HepG2 (cell line): ENCODE measurements around the gene SLC25A23. TPM values are rescaled to one million over a fixed set of nuclear protein-coding genes. Genes with fewer than 3 reads are reported as not detected.

Source experiments
- CBX1 ChIP-seq: IDR thresholded peaks from one replicate; pipeline ENCODE4 v1.6.1; 2016; ENCODE audit warnings: antibody characterized with exemption, low read depth
- GFI1 ChIP-seq: sonication (generic); formaldehyde crosslinking; IDR thresholded peaks from 2 replicates; pipeline ENCODE4 v1.5.0; 2020; ENCODE audit warnings: missing genetic modification reagents, mild to moderate bottlenecking, borderline replicate concordance
- MAFK ChIP-seq, 2 experiments: IDR thresholded peaks in 1 of 2; conservative IDR thresholded peaks in 1 of 2; 2 replicates each; pipeline ENCODE4 v1.6.1; 2011; ENCODE audit warnings: improper control_type of control experiment in 2 of 2, low read length in 2 of 2
- MED1 ChIP-seq: sonication (generic); formaldehyde crosslinking; IDR thresholded peaks from 2 replicates; pipeline ENCODE4 v1.4.0; 2020; ENCODE audit warnings: missing genetic modification reagents
- RBAK ChIP-seq: sonication (generic); formaldehyde crosslinking; IDR thresholded peaks from 2 replicates; pipeline ENCODE4 v1.5.1; 2020; ENCODE audit warnings: mild to moderate bottlenecking, missing genetic modification reagents
- WIZ ChIP-seq: sonication (generic); formaldehyde crosslinking; IDR thresholded peaks from 2 replicates; pipeline ENCODE4 v1.5.1; 2020; ENCODE audit warnings: mild to moderate bottlenecking, missing genetic modification reagents
- ZBTB7A ChIP-seq: sonication (generic); formaldehyde crosslinking; IDR thresholded peaks from 2 replicates; pipeline ENCODE4 v1.8.0; 2022; ENCODE audit warnings: mild to moderate bottlenecking, missing genetic modification reagents
- ZFP1 ChIP-seq: IDR thresholded peaks from 2 replicates; pipeline ENCODE4 v1.6.1; 2016
- ZFX ChIP-seq: sonication (generic); formaldehyde crosslinking; IDR thresholded peaks from 2 replicates; pipeline ENCODE4 v1.4.0; 2020; ENCODE audit warnings: mild to moderate bottlenecking, low read depth, missing genetic modification reagents, moderate library complexity
- ZNF773 ChIP-seq: sonication (generic); formaldehyde crosslinking; IDR thresholded peaks from 2 replicates; pipeline ENCODE4 v1.4.0; 2020; ENCODE audit warnings: missing genetic modification reagents, borderline replicate concordance
- ZNF777 ChIP-seq: sonication (generic); formaldehyde crosslinking; IDR thresholded peaks from 2 replicates; pipeline ENCODE4 v1.4.0; 2020; ENCODE audit warnings: missing genetic modification reagents
- ZNF816 ChIP-seq: sonication (generic); formaldehyde crosslinking; IDR thresholded peaks from 2 replicates; pipeline ENCODE4 v1.8.0; 2022; ENCODE audit warnings: missing genetic modification reagents, mild to moderate bottlenecking, borderline replicate concordance
- polyA plus RNA-seq, 8 experiments: library from polyadenylated mRNA; depleted of rRNA in 3 of 8; stranded (reverse) in 7 of 8; unstranded in 1 of 8; fragments of >200 nt; fragmentation: Illumina TruSeq in 4 of 8; extraction: Trizol in 4 of 8; gene quantifications; 2 replicates each; pipeline versions ENCODE4 v1.2.1 to v1.2.3, GENCODE V29; 2011 to 2016; ENCODE audit warnings: low read depth in 4 of 8, missing spikeins in 1 of 8, mixed read lengths in 1 of 8; ENCODE audit not compliant: insufficient read depth in 1 of 8
- total RNA-seq, 5 experiments: library from RNA; depleted of rRNA; stranded (reverse); fragments of >200 nt; fragmentation: Illumina TruSeq; extraction: Trizol; gene quantifications; 2 replicates each; pipeline ENCODE4 v1.2.3, GENCODE V29; 2016; ENCODE audit warnings: low read depth in 1 of 5
- TF ChIP-seq, protein P1 (sequence below): sonication (generic); formaldehyde crosslinking; IDR thresholded peaks from 2 replicates; pipeline ENCODE4 v1.4.0; 2020; ENCODE audit warnings: missing genetic modification reagents
- TF ChIP-seq, protein P2 (sequence below): sonication (generic); formaldehyde crosslinking; IDR thresholded peaks from 2 replicates; pipeline ENCODE4; 2020; ENCODE audit warnings: missing genetic modification reagents, mild to moderate bottlenecking, borderline replicate concordance
- TF ChIP-seq, protein P3 (sequence below): sonication (generic); formaldehyde crosslinking; IDR thresholded peaks from 2 replicates; pipeline ENCODE4 v1.8.0; 2022; ENCODE audit warnings: missing genetic modification reagents, low read depth, mild to moderate bottlenecking, borderline replicate concordance
- TF ChIP-seq, protein P4 (sequence below): sonication (generic); formaldehyde crosslinking; IDR thresholded peaks from 2 replicates; pipeline ENCODE4 v1.4.0; 2020; ENCODE audit warnings: missing genetic modification reagents
- TF ChIP-seq, protein P5 (sequence below): sonication (generic); formaldehyde crosslinking; IDR thresholded peaks from 2 replicates; pipeline ENCODE4 v1.4.0; 2020; ENCODE audit warnings: missing genetic modification reagents, borderline replicate concordance

Gene SLC25A23
- total and polyA plus RNA-seq, 2 of the 13 experiments (the other 11 are each of a cell fraction or from before 2014, with no cell fraction given) = 12.4 to 15.2 TPM

DNA sequence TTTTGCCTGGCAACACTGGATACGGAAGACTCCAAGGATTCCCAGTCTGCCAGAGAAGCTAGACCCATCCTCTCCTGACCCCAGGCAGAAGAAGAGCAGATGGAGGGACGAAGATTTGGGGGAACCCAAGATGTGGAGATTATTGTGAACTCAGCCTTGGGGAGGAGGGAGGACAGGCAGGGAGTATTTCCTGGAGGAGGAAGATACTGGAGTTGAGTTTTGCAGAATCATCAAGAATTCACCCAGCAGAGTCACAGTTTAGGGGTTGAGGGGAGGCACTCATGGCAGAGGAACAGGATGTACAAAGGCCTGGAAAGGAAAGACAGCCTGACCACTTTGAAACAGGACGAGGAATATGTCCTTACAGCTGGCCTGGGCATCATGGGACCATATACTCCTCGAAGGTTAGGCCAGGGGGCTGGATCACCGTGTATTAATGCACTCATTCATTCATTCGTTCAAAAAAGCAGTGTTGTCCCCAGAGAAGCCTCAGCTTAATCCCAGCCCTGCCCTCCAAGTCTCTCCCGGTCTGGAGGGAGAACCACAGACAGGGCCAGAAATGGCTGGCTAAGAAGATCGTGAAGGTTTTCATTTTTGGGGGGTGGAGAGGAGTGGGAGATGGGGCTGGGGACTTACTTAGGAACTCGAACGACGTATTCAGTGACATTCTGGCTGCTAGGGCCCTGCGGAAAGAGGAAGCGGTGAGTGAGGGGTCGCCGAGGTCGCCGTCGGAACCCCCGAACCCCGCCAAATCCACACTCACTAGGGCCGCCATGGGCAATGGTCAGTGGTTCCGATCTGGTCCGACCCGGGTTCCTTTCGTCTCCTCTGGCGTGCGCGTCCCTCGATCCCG is 67.1 kb downstream of the SLC25A23 start (continued):
- TF ChIP-seq WIZ (CRISPR knock-in tag) (0 out of 2 replicates have a peak, but pooled peaks have one; percentile 12), ZFP1 (no peak), ZNF816 (CRISPR knock-in tag) (peak; percentile 50; the same call in 1 of the 2 replicates), ZNF777 (CRISPR knock-in tag) (0 out of 2 replicates have a peak, but pooled peaks have one; percentile 59), ZFX (CRISPR knock-in tag) (no peak), GFI1 (CRISPR knock-in tag) (no peak), ZNF773 (CRISPR knock-in tag) (0 out of 2 replicates have a peak, but pooled peaks have one; percentile 29), MED1 (CRISPR knock-in tag) (no peak), RBAK (no peak), ZBTB7A (CRISPR knock-in tag) (0 out of 2 replicates have a peak, but pooled peaks have one; percentile 16), MAFK (conservative IDR thresholded peaks at IDR 0.05 in 1 of 2, IDR thresholded peaks at IDR 0.05 in 1 of 2; ENCODE audit: low read length in 2 of 2) (peak; percentile 42 to 60; a peak in 2 of 4 replicates), CBX1 (no peak)
- TF ChIP-seq, protein P1, sequence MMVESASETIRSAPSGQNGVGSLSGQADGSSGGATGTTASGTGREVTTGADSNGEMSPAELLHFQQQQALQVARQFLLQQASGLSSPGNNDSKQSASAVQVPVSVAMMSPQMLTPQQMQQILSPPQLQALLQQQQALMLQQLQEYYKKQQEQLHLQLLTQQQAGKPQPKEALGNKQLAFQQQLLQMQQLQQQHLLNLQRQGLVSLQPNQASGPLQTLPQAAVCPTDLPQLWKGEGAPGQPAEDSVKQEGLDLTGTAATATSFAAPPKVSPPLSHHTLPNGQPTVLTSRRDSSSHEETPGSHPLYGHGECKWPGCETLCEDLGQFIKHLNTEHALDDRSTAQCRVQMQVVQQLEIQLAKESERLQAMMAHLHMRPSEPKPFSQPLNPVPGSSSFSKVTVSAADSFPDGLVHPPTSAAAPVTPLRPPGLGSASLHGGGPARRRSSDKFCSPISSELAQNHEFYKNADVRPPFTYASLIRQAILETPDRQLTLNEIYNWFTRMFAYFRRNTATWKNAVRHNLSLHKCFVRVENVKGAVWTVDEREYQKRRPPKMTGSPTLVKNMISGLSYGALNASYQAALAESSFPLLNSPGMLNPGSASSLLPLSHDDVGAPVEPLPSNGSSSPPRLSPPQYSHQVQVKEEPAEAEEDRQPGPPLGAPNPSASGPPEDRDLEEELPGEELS = 0 out of 2 replicates have a peak, but pooled peaks have one; percentile 17
- TF ChIP-seq, protein P2, sequence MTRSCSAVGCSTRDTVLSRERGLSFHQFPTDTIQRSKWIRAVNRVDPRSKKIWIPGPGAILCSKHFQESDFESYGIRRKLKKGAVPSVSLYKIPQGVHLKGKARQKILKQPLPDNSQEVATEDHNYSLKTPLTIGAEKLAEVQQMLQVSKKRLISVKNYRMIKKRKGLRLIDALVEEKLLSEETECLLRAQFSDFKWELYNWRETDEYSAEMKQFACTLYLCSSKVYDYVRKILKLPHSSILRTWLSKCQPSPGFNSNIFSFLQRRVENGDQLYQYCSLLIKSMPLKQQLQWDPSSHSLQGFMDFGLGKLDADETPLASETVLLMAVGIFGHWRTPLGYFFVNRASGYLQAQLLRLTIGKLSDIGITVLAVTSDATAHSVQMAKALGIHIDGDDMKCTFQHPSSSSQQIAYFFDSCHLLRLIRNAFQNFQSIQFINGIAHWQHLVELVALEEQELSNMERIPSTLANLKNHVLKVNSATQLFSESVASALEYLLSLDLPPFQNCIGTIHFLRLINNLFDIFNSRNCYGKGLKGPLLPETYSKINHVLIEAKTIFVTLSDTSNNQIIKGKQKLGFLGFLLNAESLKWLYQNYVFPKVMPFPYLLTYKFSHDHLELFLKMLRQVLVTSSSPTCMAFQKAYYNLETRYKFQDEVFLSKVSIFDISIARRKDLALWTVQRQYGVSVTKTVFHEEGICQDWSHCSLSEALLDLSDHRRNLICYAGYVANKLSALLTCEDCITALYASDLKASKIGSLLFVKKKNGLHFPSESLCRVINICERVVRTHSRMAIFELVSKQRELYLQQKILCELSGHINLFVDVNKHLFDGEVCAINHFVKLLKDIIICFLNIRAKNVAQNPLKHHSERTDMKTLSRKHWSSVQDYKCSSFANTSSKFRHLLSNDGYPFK (CRISPR knock-in tag) = no peak
- TF ChIP-seq, protein P3, sequence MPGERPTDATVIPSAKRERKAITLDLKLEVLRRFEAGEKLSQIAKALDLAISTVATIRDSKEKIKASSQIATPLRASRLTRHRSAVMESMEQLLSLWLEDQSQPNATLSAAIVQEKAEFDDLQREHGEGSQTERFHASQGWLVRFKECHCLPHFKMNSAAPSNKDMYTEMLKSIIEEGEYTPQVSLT (CRISPR knock-in tag) = peak; percentile 45; the same call in 1 of the 2 replicates
- TF ChIP-seq, protein P4, sequence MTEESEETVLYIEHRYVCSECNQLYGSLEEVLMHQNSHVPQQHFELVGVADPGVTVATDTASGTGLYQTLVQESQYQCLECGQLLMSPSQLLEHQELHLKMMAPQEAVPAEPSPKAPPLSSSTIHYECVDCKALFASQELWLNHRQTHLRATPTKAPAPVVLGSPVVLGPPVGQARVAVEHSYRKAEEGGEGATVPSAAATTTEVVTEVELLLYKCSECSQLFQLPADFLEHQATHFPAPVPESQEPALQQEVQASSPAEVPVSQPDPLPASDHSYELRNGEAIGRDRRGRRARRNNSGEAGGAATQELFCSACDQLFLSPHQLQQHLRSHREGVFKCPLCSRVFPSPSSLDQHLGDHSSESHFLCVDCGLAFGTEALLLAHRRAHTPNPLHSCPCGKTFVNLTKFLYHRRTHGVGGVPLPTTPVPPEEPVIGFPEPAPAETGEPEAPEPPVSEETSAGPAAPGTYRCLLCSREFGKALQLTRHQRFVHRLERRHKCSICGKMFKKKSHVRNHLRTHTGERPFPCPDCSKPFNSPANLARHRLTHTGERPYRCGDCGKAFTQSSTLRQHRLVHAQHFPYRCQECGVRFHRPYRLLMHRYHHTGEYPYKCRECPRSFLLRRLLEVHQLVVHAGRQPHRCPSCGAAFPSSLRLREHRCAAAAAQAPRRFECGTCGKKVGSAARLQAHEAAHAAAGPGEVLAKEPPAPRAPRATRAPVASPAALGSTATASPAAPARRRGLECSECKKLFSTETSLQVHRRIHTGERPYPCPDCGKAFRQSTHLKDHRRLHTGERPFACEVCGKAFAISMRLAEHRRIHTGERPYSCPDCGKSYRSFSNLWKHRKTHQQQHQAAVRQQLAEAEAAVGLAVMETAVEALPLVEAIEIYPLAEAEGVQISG = no peak
- TF ChIP-seq, protein P5, sequence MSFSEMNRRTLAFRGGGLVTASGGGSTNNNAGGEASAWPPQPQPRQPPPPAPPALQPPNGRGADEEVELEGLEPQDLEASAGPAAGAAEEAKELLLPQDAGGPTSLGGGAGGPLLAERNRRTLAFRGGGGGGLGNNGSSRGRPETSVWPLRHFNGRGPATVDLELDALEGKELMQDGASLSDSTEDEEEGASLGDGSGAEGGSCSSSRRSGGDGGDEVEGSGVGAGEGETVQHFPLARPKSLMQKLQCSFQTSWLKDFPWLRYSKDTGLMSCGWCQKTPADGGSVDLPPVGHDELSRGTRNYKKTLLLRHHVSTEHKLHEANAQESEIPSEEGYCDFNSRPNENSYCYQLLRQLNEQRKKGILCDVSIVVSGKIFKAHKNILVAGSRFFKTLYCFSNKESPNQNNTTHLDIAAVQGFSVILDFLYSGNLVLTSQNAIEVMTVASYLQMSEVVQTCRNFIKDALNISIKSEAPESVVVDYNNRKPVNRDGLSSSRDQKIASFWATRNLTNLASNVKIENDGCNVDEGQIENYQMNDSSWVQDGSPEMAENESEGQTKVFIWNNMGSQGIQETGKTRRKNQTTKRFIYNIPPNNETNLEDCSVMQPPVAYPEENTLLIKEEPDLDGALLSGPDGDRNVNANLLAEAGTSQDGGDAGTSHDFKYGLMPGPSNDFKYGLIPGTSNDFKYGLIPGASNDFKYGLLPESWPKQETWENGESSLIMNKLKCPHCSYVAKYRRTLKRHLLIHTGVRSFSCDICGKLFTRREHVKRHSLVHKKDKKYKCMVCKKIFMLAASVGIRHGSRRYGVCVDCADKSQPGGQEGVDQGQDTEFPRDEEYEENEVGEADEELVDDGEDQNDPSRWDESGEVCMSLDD = peak; percentile 83; the same call in 1 of the 2 replicates
